Motor neuron (in vitro differentiated cells): ENCODE measurements around the gene UGT1A3. TPM values are rescaled to one million over a fixed set of nuclear protein-coding genes. Genes with fewer than 3 reads are reported as not detected.
A peak's percentile ranks its signal among the peaks of the same experiment; 100 is the strongest.

ENCODE experiments used
- ATAC-seq, 8 experiments: fragments of 200-7000 bp; cut with Tn5 transposase; replicated peaks in 6 of 8; 2 replicates each; pipeline ENCODE4 v1.8.0; 2021; ENCODE audit warnings: mild to moderate bottlenecking in 8 of 8, moderate library complexity in 8 of 8
- H3K27ac ChIP-seq, 2 donors: fragments of 250-450 bp; sonication (Bioruptor Pico); 2 replicates each; pipeline ENCODE4 v1.9.0; 2021; ENCODE audit warnings: antibody characterized with exemption in 2 of 2, mild to moderate bottlenecking in 2 of 2, moderate library complexity in 1 of 2
- H3K4me1 ChIP-seq, 2 donors: fragments of 250-450 bp; sonication (Bioruptor Pico); replicated peaks in 1 of 2; 2 replicates each; pipeline ENCODE4 v1.6.1; 2021; ENCODE audit warnings: antibody characterized with exemption in 2 of 2, mild to moderate bottlenecking in 2 of 2, moderate library complexity in 1 of 2
- H3K4me3 ChIP-seq, 5 donors: fragments of 250-450 bp; sonication (Bioruptor Pico); 2 replicates each; pipeline ENCODE4 v1.9.0; 2021; ENCODE audit warnings: antibody characterized with exemption in 5 of 5, mild to moderate bottlenecking in 5 of 5, moderate library complexity in 4 of 5
- WGBS, 10 experiments: fragments of 450-650 bp; shearing (Covaris generic); methylation state at CpG; one replicate each; pipeline ENCODE4 v1.0.0; 2022; 5-methylcytosine and 5-hydroxymethylcytosine counted together
- in situ Hi-C, 9 experiments: fragments of 400-800 bp; cut with MboI; loops; one replicate each; pipeline ENCODE4 v1.15.0; 2021; ENCODE audit warnings: low sequenced_read_pairs in 9 of 9, low pct_unique_long_range_greater_than_20kb in 2 of 9; ENCODE audit not compliant: unreplicated experiment in 9 of 9
- total RNA-seq, 8 experiments: library from RNA; unstranded; fragments of 300-600 nt; gene quantifications; 2 replicates each; pipeline versions ENCODE4 v1.2.3 to v1.2.4, GENCODE V29; 2022

The UGT1A3 gene
- total RNA-seq, 8 experiments from 2014 or later, result 0.24 to 0.76 (median 0.31) TPM; not detected in 5

GRCh38 chr2:233795735-233796171 lies 66.9 kb downstream of the UGT1A3 start:
- ATAC-seq, result no peak
- no peaks in the 10 kb centered on the region for H3K4me1 ChIP-seq
- no peak overlapping the region for H3K4me3 ChIP-seq
- in situ Hi-C loops, result no loop called here
- no peak overlapping the region for H3K27ac ChIP-seq
- 92 to 100% (median 100%) methylated on average over 1 to 7 of the region's 13 CpGs; no CpG with 5 or more reads in 7 of the 10 experiments for WGBS, 10 experiments

GRCh38 chr2:233796254-233796653 lies 67.4 kb downstream of the UGT1A3 start:
- ATAC-seq, result peak in 3 of 8 experiments; percentile 48 to 89 (median 86)
- no peak overlapping the region for H3K27ac ChIP-seq
- no peaks in the 10 kb centered on the region for H3K4me1 ChIP-seq
- in situ Hi-C loops, result no loop called here
- H3K4me3 ChIP-seq, result no peak overlapping the region
- WGBS, 10 experiments, result 0 to 100% (median 100%) methylated on average over 1 to 2 of the region's 9 CpGs; no CpG with 5 or more reads in 6 of the 10 experiments

GRCh38 chr2:233798335-233799086 lies 69.7 kb downstream of the UGT1A3 start:
- in situ Hi-C loops, result no loop called here
- 47 to 92% (median 76%) methylated on average over 3 to 8 of the region's 14 CpGs; no CpG with 5 or more reads in 3 of the 10 experiments for WGBS, 10 experiments

GRCh38 chr2:233799087-233799665 lies 70.3 kb downstream of the UGT1A3 start:
- WGBS, 10 experiments, result 42 to 87% (median 76%) methylated on average over 1 to 4 of the region's 7 CpGs; no CpG with 5 or more reads in 4 of the 10 experiments
- in situ Hi-C loops, result no loop called here
- no peak overlapping the region for H3K27ac ChIP-seq
- no peaks in the 10 kb centered on the region for H3K4me1 ChIP-seq
- ATAC-seq, result no peak
- no peak overlapping the region for H3K4me3 ChIP-seq

More at GRCh38 chr2:233798335-233799086, 69.7 kb downstream of the UGT1A3 start:
- Histone ChIP-seq H3K4me3 (no peak overlapping the region), H3K4me1 (no peaks in the 10 kb centered on the region), H3K27ac (no peak overlapping the region)
- no peak for ATAC-seq

- H3K4me1 ChIP-seq, result no peaks in the 10 kb centered on the region
- H3K27ac ChIP-seq, result no peak overlapping the region
- no peak overlapping the region for H3K4me3 ChIP-seq
- 41 to 94% (median 49%) methylated on average over 3 to 4 of the region's 5 CpGs; no CpG with 5 or more reads in 7 of the 10 experiments for WGBS, 10 experiments
- ATAC-seq, result no peak
- in situ Hi-C loops, result no loop called here
These were observed 70.9 kb downstream of the UGT1A3 start for GRCh38 chr2:233799716-233800115.

- ATAC-seq, result no peak
- Histone ChIP-seq H3K27ac (no peak overlapping the region), H3K4me3 (no peak overlapping the region), H3K4me1 (no peaks in the 10 kb centered on the region)
- WGBS, 10 experiments, result 20 to 100% (median 69%) methylated on average over 1 to 5 of the region's 7 CpGs; no CpG with 5 or more reads in 4 of the 10 experiments
- in situ Hi-C loops, result no loop called here
These were observed 71.4 kb downstream of the UGT1A3 start for GRCh38 chr2:233800208-233800607.

- ATAC-seq, result no peak
- WGBS, 10 experiments, result 18 to 100% (median 67%) methylated on average over 1 to 5 of the region's 9 CpGs; no CpG with 5 or more reads in 1 of the 10 experiments
- Histone ChIP-seq H3K27ac (no peak overlapping the region), H3K4me1 (no peaks in the 10 kb centered on the region), H3K4me3 (no peak overlapping the region)
- in situ Hi-C loops, result no loop called here
These were observed 72.7 kb downstream of the UGT1A3 start for GRCh38 chr2:233801357-233802131.

- in situ Hi-C loops, result no loop called here
- Histone ChIP-seq H3K4me1 (no peaks in the 10 kb centered on the region), H3K27ac (no peak overlapping the region), H3K4me3 (no peak overlapping the region)
- no peak for ATAC-seq
- WGBS, 10 experiments, result 24 to 60% (median 50%) methylated on average over 1 to 2 of the region's 3 CpGs; no CpG with 5 or more reads in 6 of the 10 experiments
These were observed 73.4 kb downstream of the UGT1A3 start for GRCh38 chr2:233802132-233802815.

- in situ Hi-C loops, result no loop called here
- no peak overlapping the region for H3K4me3 ChIP-seq
- WGBS, 10 experiments, result 0 to 83% (median 50%) methylated on average over 1 of the region's 2 CpGs; no CpG with 5 or more reads in 4 of the 10 experiments
- H3K27ac ChIP-seq, result no peak overlapping the region
- no peaks in the 10 kb centered on the region for H3K4me1 ChIP-seq
- no peak for ATAC-seq
These were observed 74.6 kb downstream of the UGT1A3 start for GRCh38 chr2:233803292-233803911.

GRCh38 chr2:233803994-233804393 lies 75.2 kb downstream of the UGT1A3 start:
- 0 to 67% (median 23%) methylated on average over 1 to 6 of the region's 8 CpGs; no CpG with 5 or more reads in 6 of the 10 experiments for WGBS, 10 experiments
- Histone ChIP-seq H3K27ac (no peak overlapping the region), H3K4me1 (no peaks in the 10 kb centered on the region), H3K4me3 (no peak overlapping the region)
- no peak for ATAC-seq
- in situ Hi-C loops, result no loop called here

- Histone ChIP-seq H3K27ac (no peak overlapping the region), H3K4me3 (no peak overlapping the region), H3K4me1 (no peaks in the 10 kb centered on the region)
- in situ Hi-C loops, result no loop called here
- ATAC-seq, result no peak
- 38 to 83% (median 68%) methylated on average over 2 to 8 of the region's 12 CpGs; no CpG with 5 or more reads in 4 of the 10 experiments for WGBS, 10 experiments
These were observed 78.5 kb downstream of the UGT1A3 start for GRCh38 chr2:233807215-233807865.
